Raji (cell line): Measurements from ENCODE around the gene CCR5.

Experiments used
- POLR2A ChIP-seq: IDR thresholded peaks from 2 replicates; pipeline ENCODE4 v1.6.1; 2011; ENCODE audit warnings: low read depth, low read length, control low read depth; ENCODE audit not compliant: insufficient read depth

CCR5 gene

GRCh38 chr3:46370839-46371518 is at the start of gene CCR5:
CCR5 (plus strand) TSS chr3:46370946; CDS start chr3:46372903, 1,957 bp downstream.
- TF ChIP-seq POLR2A = no peak

GRCh38 chr3:46321461-46322104 is 49.2 kb upstream of the CCR5 start:
- no peak for TF ChIP-seq POLR2A

DNA sequence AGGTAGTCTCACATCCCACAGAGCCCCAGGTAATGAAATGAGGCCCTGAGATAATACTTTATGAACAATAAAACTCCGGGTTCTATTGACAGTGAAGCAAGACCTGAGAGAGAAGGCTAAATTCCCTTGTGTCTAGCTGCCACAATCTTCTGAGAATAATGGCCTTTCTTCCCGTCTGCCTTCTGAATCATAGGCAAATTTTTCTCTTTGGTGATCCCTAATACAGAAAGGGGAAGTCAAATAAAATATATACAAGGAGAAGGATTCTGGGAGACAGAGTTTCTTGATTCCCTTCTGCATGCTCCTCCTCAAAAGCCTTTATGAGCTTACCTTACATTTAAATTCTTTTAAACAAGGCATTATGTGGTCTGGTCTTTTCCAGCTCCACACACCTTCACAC is 46.7 kb upstream of the CCR5 start:
- no peak for TF ChIP-seq POLR2A

- TF ChIP-seq POLR2A = no peak
These were observed 45.0 kb upstream of the CCR5 start for GRCh38 chr3:46325645-46326300.

- no peak for TF ChIP-seq POLR2A
These were observed 35.8 kb upstream of the CCR5 start for GRCh38 chr3:46334741-46335478.

DNA sequence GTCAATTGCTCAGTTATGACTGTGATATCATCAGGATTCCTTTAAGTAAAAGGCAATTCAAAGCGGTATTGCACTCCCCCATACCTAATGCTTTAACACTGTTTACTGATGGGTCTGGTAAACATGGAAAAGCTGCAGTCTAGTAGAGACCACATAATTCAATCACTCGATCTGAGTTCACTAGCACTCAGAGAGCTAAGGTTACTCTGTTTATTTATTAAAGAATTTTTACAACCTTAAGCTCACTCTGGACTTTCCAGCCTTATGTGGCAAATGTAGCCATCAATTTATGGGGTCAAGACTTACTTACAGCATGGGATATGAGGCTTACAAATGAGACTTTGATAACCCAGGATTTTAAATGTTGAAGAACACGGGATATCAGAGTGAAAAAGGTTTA is 35.2 kb upstream of the CCR5 start:
- TF ChIP-seq POLR2A = no peak

DNA sequence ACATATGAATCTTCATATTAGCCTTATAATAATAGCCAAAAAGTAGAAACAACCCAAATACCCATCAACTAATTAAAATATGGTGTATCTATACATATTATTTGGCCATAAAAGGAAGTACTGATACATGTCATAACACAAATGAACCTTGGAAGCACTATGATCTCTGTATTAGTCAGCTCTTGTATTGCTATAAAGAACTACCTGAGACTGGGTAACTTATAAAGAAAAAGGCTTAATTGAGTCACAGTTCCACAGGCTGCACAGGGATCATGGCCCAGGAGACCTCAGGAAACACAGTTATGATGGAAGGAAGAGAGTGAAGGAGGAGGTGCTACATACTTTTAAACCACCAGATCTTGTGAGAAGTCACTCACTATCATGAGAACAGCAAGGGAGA is 32.8 kb upstream of the CCR5 start:
- TF ChIP-seq POLR2A = no peak

- TF ChIP-seq POLR2A = no peak
These were observed 31.9 kb upstream of the CCR5 start for GRCh38 chr3:46338840-46339239.

DNA sequence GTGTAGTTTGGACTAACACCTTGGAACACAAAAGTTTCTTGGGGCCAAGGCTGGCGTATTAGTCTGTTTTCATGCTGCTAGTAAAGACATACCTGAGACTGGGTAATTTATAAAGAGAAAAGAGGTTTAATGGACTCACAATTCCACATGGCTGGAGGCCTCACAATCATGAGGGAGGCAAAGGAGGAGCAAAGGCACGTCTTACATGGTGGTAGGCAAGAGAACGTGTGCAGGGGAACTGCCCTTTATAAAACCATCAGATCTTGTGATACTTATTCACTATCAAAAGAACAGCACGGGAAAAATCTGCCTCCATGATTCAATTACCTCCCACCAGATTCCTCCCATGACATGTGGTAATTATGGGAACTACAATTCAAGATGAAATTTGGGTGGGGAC is 26.3 kb upstream of the CCR5 start:
- no peak for TF ChIP-seq POLR2A

- no peak for TF ChIP-seq POLR2A
These were observed 21.8 kb upstream of the CCR5 start for GRCh38 chr3:46348823-46349482.

GRCh38 chr3:46349484-46350261 is 21.1 kb upstream of the CCR5 start:
- no peak for TF ChIP-seq POLR2A

GRCh38 chr3:46350262-46350565 is 20.5 kb upstream of the CCR5 start:
- no peak for TF ChIP-seq POLR2A

- TF ChIP-seq POLR2A = no peak
These were observed 19.1 kb upstream of the CCR5 start for GRCh38 chr3:46351646-46352045.

GRCh38 chr3:46353090-46353489 is 17.7 kb upstream of the CCR5 start:
- no peak for TF ChIP-seq POLR2A
